HG02943 (cell line): ENCODE measurements around the gene UBE2B.

Source experiments
- ATAC-seq: cut with Tn5 transposase; IDR thresholded peaks from one replicate; pipeline ENCODE4 v1.9.1; 2021; ENCODE audit warnings: mild to moderate bottlenecking, low read depth, moderate library complexity; ENCODE audit not compliant: unreplicated experiment

UBE2B gene

DNA sequence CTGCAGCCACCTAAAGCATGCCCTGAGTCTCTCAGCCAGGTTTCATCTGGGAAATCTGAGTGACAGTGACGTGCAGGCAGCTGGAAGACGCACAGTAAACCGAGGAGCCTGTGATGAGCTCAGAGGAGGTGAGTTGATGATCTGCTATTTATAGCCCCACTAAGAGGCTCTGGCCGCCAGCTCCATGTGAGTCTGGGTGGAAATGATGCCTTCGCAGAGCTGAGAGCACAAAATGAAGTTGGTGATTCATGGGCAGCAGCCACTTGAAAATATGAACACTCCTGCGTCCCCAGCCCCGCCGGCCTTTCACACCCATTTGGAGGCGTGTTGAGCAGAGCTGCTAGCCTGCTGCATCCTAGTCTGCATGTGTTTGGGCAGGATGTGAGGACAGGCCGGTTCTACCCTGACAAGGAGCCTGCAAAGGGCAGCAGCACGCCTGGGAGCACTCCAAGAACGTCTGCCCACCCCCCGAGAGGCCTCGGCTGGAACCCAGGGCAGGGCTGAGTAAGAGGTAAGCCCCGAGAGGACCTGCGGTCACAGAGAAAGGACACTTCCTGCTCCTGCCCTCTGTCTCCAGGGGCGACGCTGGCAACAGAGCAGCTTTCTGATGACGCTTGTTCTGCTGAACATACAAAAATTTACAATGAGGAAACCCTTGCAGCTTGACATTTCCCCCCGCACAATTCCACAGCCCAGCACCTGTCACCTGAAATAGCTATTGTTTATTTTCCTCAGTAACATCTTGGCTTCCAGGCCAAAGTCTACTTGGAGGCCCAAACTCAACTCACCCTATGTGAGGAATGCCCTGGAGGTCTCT is 65.4 kb downstream of the UBE2B start:
- peak; percentile 93 for ATAC-seq

DNA sequence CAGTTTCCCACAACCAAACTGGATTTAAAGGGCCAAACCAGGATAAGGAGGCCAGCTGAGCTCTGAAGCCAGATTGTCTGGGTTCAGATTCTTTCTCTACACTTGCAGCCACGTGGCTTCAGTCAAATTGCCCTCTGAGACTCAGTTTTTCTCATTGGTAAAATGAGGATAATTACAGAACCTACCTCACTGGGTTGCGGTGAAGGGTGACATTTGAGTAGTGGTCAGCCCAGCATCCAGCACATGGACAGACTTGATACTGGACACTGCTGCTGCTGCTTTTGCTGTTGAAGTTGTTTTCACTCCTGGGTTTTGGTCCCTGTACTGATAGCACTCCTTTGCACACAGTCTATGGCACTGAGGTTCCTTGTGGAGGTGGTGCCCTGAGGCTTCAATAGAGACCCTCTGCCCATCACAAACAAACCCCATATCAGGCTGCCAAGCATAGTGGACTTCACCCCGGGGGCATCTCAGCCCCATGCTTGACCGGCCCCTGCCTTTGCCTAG is 66.0 kb downstream of the UBE2B start:
- no peak for ATAC-seq

DNA sequence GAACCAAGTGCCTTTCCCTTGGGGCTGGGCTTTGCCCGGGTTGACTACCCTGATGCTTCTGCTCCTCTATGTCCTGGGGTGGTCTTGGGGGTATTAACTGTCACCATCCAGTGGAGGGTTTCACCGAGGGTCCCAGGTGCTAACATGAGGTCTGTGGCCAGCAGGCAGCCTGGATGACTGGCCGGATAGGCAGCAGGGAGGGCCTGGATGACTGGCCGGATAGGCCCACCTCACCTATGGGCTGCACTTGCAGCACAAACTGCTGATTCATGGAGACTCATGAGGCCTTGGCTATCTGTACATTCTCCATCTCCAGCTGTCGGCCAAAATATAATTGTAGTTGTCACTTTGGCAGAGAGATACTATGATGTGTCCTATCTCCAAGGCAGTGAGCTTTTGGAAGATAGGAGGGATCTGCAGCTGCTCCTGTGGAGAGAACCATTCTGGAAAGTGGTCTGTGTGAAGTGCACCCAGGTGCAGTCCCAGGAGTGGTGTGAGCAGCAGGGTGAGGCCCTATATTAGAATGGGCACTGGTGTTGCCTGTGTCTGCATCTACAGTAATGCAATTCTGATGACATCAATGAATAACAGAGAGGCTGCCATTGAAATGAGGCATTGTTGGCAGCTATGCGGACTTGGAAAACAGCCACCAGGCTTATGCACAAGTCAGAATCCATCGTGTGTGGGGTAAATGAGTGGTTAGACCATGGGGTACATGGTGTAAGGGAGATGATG is 66.6 kb downstream of the UBE2B start:
- no peak for ATAC-seq

DNA sequence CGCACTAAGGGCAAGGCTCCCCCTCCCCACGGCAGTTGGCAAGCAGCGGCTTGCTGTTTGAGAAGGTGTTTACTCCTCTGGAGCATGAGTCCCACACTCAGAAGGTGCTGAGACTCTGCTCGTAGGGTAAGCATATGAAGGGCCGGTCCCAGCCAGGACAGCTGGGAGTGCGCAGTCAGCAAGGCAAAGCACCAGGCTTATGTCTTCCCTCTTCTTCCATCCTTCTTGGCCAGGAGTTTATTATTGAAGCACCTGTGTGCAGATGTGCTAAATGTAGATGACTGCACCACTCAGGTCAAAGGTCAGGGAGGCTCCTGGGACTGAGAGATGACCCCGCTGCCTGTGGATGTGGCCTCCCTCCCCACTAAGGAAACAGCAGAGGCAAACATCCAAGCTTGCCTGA is 67.4 kb downstream of the UBE2B start:
- ATAC-seq, result no peak

DNA sequence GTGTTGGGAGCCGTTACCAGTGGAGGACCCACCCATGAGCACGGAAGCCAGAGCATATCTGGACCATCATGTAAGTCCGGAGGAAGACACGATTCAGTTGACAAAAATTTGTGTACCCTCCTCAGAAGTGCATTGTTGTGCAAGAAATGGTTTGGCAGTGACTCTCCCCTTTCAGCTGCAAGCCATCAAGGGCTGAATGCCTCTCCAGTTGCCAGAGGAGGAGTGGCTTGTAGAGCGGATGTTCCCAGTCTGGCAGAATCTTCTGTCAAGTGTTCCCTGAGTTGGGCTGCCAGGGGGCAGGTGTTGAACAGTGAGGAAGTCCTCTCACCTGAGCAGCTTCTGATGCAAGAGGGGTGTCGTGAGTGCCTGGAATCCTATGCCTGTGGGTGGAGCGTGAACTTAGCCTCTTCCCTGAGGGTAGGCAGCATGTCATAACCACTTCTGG is 67.9 kb downstream of the UBE2B start:
- ATAC-seq, result no peak

DNA sequence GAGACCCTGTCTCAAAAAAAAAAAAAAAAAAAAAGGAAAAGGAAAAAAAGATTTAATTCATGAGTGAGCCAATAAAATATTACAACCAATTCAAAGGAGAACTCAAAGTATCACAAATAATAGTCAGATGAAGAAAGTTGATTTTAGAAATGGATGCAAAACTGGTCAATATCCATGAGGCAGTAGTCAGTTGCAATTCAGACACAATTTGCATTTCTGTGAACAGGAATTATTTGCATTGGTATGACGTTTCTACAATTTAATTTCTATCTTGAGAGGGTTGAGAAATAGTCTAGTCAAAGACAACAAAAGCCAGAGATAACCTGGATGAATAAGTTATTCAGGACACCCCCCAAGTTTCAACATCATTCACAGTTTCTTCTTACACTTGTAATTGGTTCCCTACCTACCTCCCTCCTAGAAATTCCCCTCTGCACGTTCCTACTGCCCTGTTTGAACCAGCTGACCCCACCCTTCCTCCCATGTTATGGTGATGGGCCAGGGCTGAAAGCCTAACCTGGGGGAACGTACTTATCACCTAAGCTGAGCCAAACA is 68.9 kb downstream of the UBE2B start:
- no peak for ATAC-seq
